ENCODE data around the gene MRPL30. TPM values are rescaled to one million over a fixed set of nuclear protein-coding genes. Genes with fewer than 3 reads are reported as not detected.
"Not testable (repeated sequence)": the region's sequence is repeated elsewhere in the genome, so short reads cannot be mapped to it uniquely, and the experiment has no call there.

MRPL30 gene
- 27.7 and 30.9 TPM in 2 replicates for total RNA-seq (2014; rRNA removed; shearing (Covaris generic))
- 28.8 and 31.4 TPM in 2 replicates for total RNA-seq (2022)
- Bru-seq, nascent RNA, result percentile 81 among the genes with signal in this experiment
- percentile 97 among the genes with signal in this experiment for BruChase-seq, experiment 1, labeled RNA remaining after a 6-hour chase
- BruChase-seq, experiment 2, labeled RNA remaining after a 2-hour chase, result percentile 95 among the genes with signal in this experiment
- long read RNA-seq, transcript MRPL30-201 (6 exons, 2,605 nt), result major isoform, 38 of 55 reads
- long read RNA-seq, partial matches to known transcripts, result 3 of 55 reads
- long read RNA-seq, other reads (novel, unspliced or antisense), result 14 of 55 reads

GRCh38 chr2:99180755-99181623 is at the start of gene MRPL30, which contains the start of gene MITD1:
TSS of gene MRPL30 (plus strand) at chr2:99181184. CDS start at chr2:99186204, 5,020 bp downstream.
TSS of gene MITD1 (minus strand) at chr2:99181058. CDS start at chr2:99180981, 77 bp downstream.
- Histone ChIP-seq H3K36me3 (ENCODE audit: insufficient read depth, low read length) (peaks cover 4% of the 10 kb centered on the region; the same call in 1 of the 2 replicates), H3K9me3 (ENCODE audit: low read length) (no peaks in the 10 kb centered on the region), H4K20me1 (ENCODE audit: insufficient read depth, low read length) (no peaks in the 10 kb centered on the region), H3K27ac (ENCODE audit: low read depth, low read length, poor library complexity, severe bottlenecking) (peak within 1 kb of the TSS; percentile 32), H3K4me2 (ENCODE audit: low read length) (peak within 1 kb of the TSS; percentile 89), H2AFZ (ENCODE audit: low read length) (peak within 1 kb of the TSS; percentile 95), H3K4me1 (ENCODE audit: insufficient read depth, low read length, poor library complexity, severe bottlenecking) (peaks cover 17% of the 10 kb centered on the region), H3K9me2 (ENCODE audit: insufficient read depth, low read length) (no peaks in the 10 kb centered on the region), H3K4me3 (ENCODE audit: low read depth, low read length, poor library complexity, severe bottlenecking) (peak within 1 kb of the TSS; percentile 82), H3K79me2 (ENCODE audit: insufficient read depth, low read depth, low read length) (peaks cover 58% of the 10 kb centered on the region)
- TF ChIP-seq EZH2phosphoT487 (IDR thresholded peaks at IDR 0.05; ENCODE audit: borderline replicate concordance, low read depth, low read length), result no peak
- TF ChIP-seq CTCF (conservative IDR thresholded peaks at IDR 0.05; ENCODE audit: low read length), result no peak
- BruUV-seq (replicated peaks), result TSS peak; percentile 89
- intact Hi-C loops (cut with micrococcal nuclease; ENCODE audit: unreplicated experiment), result loop anchor here (1.0 to 10.0 kb wide), 5 partner anchors 26 to 1384 kb away; partner anchors contain the start of genes C2orf15, LIPT1, PDCL3 and REV1
- peak; percentile 94 for DNase-seq (ENCODE audit: low spot score)
- ChIA-PET POLR2A (interaction anchor here (0.7 to 2.4 kb wide), 5 partner anchors 11 to 156 kb away, joined by 3 to 19 read pairs (median 4); partner anchors contain the start of genes C2orf15, EIF5B, LIPT1 and TSGA10), CTCF (ENCODE audit: unreplicated experiment) (no interaction called here)

GRCh38 chr2:99135044-99135556 is 45.9 kb upstream of the MRPL30 start:
- H3K4me3 ChIP-seq (ENCODE audit: low read depth, low read length, poor library complexity, severe bottlenecking); H3K4me1 ChIP-seq (ENCODE audit: insufficient read depth, low read length, poor library complexity, severe bottlenecking); H3K9me2 ChIP-seq (ENCODE audit: insufficient read depth, low read length); H3K4me2 ChIP-seq (ENCODE audit: low read length); H3K27ac ChIP-seq (ENCODE audit: low read depth, low read length, poor library complexity, severe bottlenecking); H3K36me3 ChIP-seq (ENCODE audit: insufficient read depth, low read length); CTCF ChIA-PET (ENCODE audit: unreplicated experiment); H2AFZ ChIP-seq (ENCODE audit: low read length); intact Hi-C loops (cut with micrococcal nuclease; ENCODE audit: unreplicated experiment); DNase-seq (ENCODE audit: low spot score); H3K79me2 ChIP-seq (ENCODE audit: insufficient read depth, low read depth, low read length); H3K9me3 ChIP-seq (ENCODE audit: low read length); H4K20me1 ChIP-seq (ENCODE audit: insufficient read depth, low read length); BruUV-seq (replicated peaks): not testable (repeated sequence)
- POLR2A ChIA-PET, result interaction anchor here (0.5 kb wide), 1 partner anchor 8 kb away, joined by 3 read pairs; no protein-coding TSS in a partner anchor

- BruUV-seq (replicated peaks), result no TSS peak
- ChIA-PET POLR2A (interaction anchor here (0.6 to 1.0 kb wide), 2 partner anchors 12 to 383 kb away, joined by 3 read pairs; no protein-coding TSS in a partner anchor), CTCF (ENCODE audit: unreplicated experiment) (no interaction called here)
- Histone ChIP-seq H3K9me2 (ENCODE audit: insufficient read depth, low read length) (no peaks in the 10 kb centered on the region), H3K9me3 (ENCODE audit: low read length) (no peaks in the 10 kb centered on the region), H3K4me1 (ENCODE audit: insufficient read depth, low read length, poor library complexity, severe bottlenecking) (peaks cover 12% of the 10 kb centered on the region), H3K79me2 (ENCODE audit: insufficient read depth, low read depth, low read length) (no peaks in the 10 kb centered on the region), H3K36me3 (ENCODE audit: insufficient read depth, low read length) (no peaks in the 10 kb centered on the region), H2AFZ (ENCODE audit: low read length) (no peak overlapping the region), H3K4me2 (ENCODE audit: low read length) (no peak overlapping the region), H4K20me1 (ENCODE audit: insufficient read depth, low read length) (no peaks in the 10 kb centered on the region), H3K27ac (ENCODE audit: low read depth, low read length, poor library complexity, severe bottlenecking) (no peak overlapping the region), H3K4me3 (ENCODE audit: low read depth, low read length, poor library complexity, severe bottlenecking) (no peak overlapping the region)
- DNase-seq (ENCODE audit: low spot score), result no peak
- TF ChIP-seq CTCF (conservative IDR thresholded peaks at IDR 0.05; ENCODE audit: low read length) (no peak), EZH2phosphoT487 (IDR thresholded peaks at IDR 0.05; ENCODE audit: borderline replicate concordance, low read depth, low read length) (no peak)
- intact Hi-C loops (cut with micrococcal nuclease; ENCODE audit: unreplicated experiment), result no loop called here
These were observed 42.0 kb upstream of the MRPL30 start for GRCh38 chr2:99139003-99139402.

Data from OCI-LY7 (cell line).